SU-DHL-6 (cell line): ENCODE data around the gene RASGRP4.

Experiments
- H2AFZ ChIP-seq: fragments of 200-600 bp; sonication (generic); 2 replicates; pipeline ENCODE4 v1.6.1; 2014; ENCODE audit warnings: low read depth, mild to moderate bottlenecking, moderate library complexity, mixed read lengths, antibody characterized with exemption, low read length; ENCODE audit not compliant: severe bottlenecking
- H3F3A ChIP-seq: fragments of 200-600 bp; shearing (Covaris generic); 2 replicates; pipeline ENCODE4 v1.6.0; 2016; ENCODE audit warnings: antibody characterized with exemption, mild to moderate bottlenecking; ENCODE audit not compliant: insufficient read depth
- H3K27ac ChIP-seq: fragments of 200-600 bp; sonication (generic); 2 replicates; pipeline ENCODE4 v1.5.1; 2016; ENCODE audit warnings: low read depth, mild to moderate bottlenecking, low read length, moderate library complexity, mixed read lengths
- H3K27me3 ChIP-seq: fragments of 200-600 bp; sonication (generic), shearing (Covaris generic); 2 replicates; pipeline ENCODE4 v1.6.0; 2014; ENCODE audit warnings: mild to moderate bottlenecking, low read length
- H3K36me3 ChIP-seq: fragments of 200-600 bp; sonication (generic); 2 replicates; pipeline ENCODE4 v1.6.1; 2014; ENCODE audit warnings: mild to moderate bottlenecking, low read length, mixed read lengths
- H3K4me2 ChIP-seq: fragments of 300-600, 200-600 bp; shearing (Covaris generic), sonication (generic); 2 replicates; pipeline ENCODE4 v1.6.0; 2014; ENCODE audit warnings: low read length, low read depth, mild to moderate bottlenecking; ENCODE audit not compliant: poor library complexity, severe bottlenecking
- H3K4me3 ChIP-seq: fragments of 200-600 bp; sonication (generic); 2 replicates; pipeline ENCODE4 v1.5.1; 2014; ENCODE audit warnings: antibody characterized with exemption, low read length, mild to moderate bottlenecking, mixed read lengths; ENCODE audit not compliant: insufficient read depth, poor library complexity, severe bottlenecking
- H3K79me2 ChIP-seq: fragments of 200-600 bp; sonication (generic); 2 replicates; pipeline ENCODE4 v1.6.1; 2014; ENCODE audit warnings: mild to moderate bottlenecking, low read length, moderate library complexity; ENCODE audit not compliant: insufficient read depth
- H3K9ac ChIP-seq: fragments of 200-600 bp; sonication (generic); 2 replicates; pipeline ENCODE4 v1.7.0; 2014; ENCODE audit warnings: mild to moderate bottlenecking, low read length
- H3K9me2 ChIP-seq: fragments of 200-600 bp; sonication (generic); replicated peaks from 2 replicates; pipeline ENCODE4 v1.6.1; 2014; ENCODE audit warnings: low read length; ENCODE audit not compliant: insufficient read depth
- H3K9me3 ChIP-seq: fragments of 200-600 bp; sonication (generic); 2 replicates; pipeline ENCODE4 v1.6.1; 2014; ENCODE audit warnings: low read length, mixed read lengths; ENCODE audit not compliant: insufficient read depth
- H4K20me1 ChIP-seq: fragments of 200-600 bp; sonication (generic); 2 replicates; pipeline ENCODE4 v1.6.1; 2014; ENCODE audit warnings: low read depth, mild to moderate bottlenecking, antibody characterized with exemption, low read length, moderate library complexity, mixed read lengths
- EZH2phosphoT487 ChIP-seq: fragments of 200-600 bp; sonication (generic), shearing (Covaris generic); conservative IDR thresholded peaks from 2 replicates; pipeline ENCODE4 v1.6.1; 2018; ENCODE audit warnings: mild to moderate bottlenecking, antibody characterized with exemption, low read length, moderate library complexity, mixed read lengths
- TF ChIP-seq, protein P1 (sequence below): fragments of 200-600 bp; sonication (generic); IDR thresholded peaks from one replicate; pipeline ENCODE4 v1.5.1; 2017; ENCODE audit warnings: antibody characterized with exemption, mild to moderate bottlenecking, low read length, moderate library complexity; ENCODE audit not compliant: insufficient read depth, poor library complexity, severe bottlenecking

The RASGRP4 gene

DNA sequence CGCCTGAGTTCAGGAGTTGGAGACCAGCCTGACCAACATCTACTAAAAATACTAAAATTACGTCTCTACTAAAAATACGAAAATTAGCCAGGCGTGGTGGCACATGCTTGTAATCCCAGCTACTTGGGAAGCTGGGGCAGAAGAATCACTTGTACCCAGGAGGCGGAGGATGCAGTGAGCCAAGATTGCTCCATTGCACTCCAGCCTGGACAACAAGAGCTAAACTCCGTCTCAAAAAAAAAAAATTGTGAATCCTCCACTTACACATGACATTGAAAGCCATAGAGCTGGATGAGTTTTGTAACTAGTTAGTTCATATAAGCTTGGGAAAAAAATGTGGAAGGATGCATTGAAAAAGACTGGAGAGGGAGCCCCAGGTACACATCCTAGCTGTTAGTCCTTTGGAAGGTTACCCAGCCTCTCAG lies 52.1 kb downstream of the RASGRP4 start:
- H3K36me3 ChIP-seq, result no peaks in the 10 kb centered on the region
- peak overlapping the region; percentile 50 for H3K4me3 ChIP-seq
- peak overlapping the region; percentile 56 for H3K9ac ChIP-seq
- H3K27ac ChIP-seq, result peak overlapping the region; percentile 13; the same call in 1 of the 2 replicates
- H3K9me3 ChIP-seq, result no peaks in the 10 kb centered on the region
- H3F3A ChIP-seq, result no peaks in the 10 kb centered on the region; the same call in 1 of the 2 replicates
- H3K4me2 ChIP-seq, result peak overlapping the region; percentile 69
- no peaks in the 10 kb centered on the region for H3K27me3 ChIP-seq
- H3K9me2 ChIP-seq, result no peaks in the 10 kb centered on the region
- H2AFZ ChIP-seq, result peak overlapping the region; percentile 68
- no peaks in the 10 kb centered on the region; the same call in 1 of the 2 replicates for H4K20me1 ChIP-seq
- TF ChIP-seq EZH2phosphoT487, result no peak
- TF ChIP-seq, protein P1, sequence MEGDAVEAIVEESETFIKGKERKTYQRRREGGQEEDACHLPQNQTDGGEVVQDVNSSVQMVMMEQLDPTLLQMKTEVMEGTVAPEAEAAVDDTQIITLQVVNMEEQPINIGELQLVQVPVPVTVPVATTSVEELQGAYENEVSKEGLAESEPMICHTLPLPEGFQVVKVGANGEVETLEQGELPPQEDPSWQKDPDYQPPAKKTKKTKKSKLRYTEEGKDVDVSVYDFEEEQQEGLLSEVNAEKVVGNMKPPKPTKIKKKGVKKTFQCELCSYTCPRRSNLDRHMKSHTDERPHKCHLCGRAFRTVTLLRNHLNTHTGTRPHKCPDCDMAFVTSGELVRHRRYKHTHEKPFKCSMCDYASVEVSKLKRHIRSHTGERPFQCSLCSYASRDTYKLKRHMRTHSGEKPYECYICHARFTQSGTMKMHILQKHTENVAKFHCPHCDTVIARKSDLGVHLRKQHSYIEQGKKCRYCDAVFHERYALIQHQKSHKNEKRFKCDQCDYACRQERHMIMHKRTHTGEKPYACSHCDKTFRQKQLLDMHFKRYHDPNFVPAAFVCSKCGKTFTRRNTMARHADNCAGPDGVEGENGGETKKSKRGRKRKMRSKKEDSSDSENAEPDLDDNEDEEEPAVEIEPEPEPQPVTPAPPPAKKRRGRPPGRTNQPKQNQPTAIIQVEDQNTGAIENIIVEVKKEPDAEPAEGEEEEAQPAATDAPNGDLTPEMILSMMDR, result no peak
- peaks cover 26% of the 10 kb centered on the region for H3K79me2 ChIP-seq

DNA sequence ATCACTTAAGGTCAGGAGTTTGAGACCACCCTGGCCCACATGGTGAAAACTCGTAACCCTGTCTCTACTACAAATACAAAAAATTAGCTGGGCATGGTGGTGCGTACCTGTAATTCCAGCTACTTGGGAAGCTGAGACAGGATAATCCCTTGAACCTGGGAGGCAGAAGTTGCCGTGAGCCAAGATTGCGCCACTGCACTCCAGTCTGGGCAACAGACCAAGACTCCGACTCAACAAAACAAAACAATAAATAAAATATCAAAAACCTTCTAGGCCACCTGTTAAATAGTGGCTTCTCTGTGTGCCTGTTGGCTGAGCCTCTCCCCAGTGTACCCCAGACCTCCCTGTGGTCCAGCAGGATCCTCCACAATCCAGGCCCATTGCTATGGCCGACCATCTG lies 54.9 kb downstream of the RASGRP4 start:
- no peak overlapping the region for H2AFZ ChIP-seq
- H3K36me3 ChIP-seq, result no peaks in the 10 kb centered on the region
- H3K79me2 ChIP-seq, result peaks cover 13% of the 10 kb centered on the region
- H3F3A ChIP-seq, result no peaks in the 10 kb centered on the region; the same call in 1 of the 2 replicates
- H3K4me2 ChIP-seq, result no peak overlapping the region
- H4K20me1 ChIP-seq, result no peaks in the 10 kb centered on the region; the same call in 1 of the 2 replicates
- no peak overlapping the region for H3K27ac ChIP-seq
- no peak for TF ChIP-seq EZH2phosphoT487
- TF ChIP-seq, protein P1, result no peak
- no peaks in the 10 kb centered on the region for H3K9me3 ChIP-seq
- no peak overlapping the region for H3K9ac ChIP-seq
- no peaks in the 10 kb centered on the region for H3K9me2 ChIP-seq
- no peaks in the 10 kb centered on the region for H3K27me3 ChIP-seq
- H3K4me3 ChIP-seq, result no peak overlapping the region

DNA sequence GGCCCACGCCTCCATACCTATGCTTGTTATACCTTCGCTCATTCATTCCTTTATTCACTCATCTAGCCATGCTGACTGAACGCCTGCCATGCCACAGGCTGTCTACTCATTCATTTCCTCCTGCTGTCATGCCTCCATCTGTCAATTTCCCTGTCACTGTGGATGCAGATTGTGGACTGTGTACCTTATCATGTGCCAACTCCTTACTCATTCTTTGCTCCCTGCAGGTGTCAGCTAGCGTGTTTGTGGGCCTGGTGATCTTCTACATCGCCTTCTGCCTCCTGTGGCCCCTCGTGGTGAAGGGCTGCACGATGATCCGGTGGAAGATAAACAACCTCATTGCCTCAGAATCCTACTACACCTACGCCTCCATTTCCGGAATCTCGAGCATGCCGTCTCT lies 55.7 kb downstream of the RASGRP4 start:
- no peaks in the 10 kb centered on the region; the same call in 1 of the 2 replicates for H3F3A ChIP-seq
- no peak overlapping the region for H2AFZ ChIP-seq
- no peak overlapping the region for H3K4me3 ChIP-seq
- TF ChIP-seq, protein P1, result no peak
- no peak for TF ChIP-seq EZH2phosphoT487
- peaks cover 6% of the 10 kb centered on the region for H3K79me2 ChIP-seq
- no peaks in the 10 kb centered on the region for H3K36me3 ChIP-seq
- H3K9me2 ChIP-seq, result no peaks in the 10 kb centered on the region
- H3K27ac ChIP-seq, result no peak overlapping the region
- no peaks in the 10 kb centered on the region for H3K9me3 ChIP-seq
- no peak overlapping the region for H3K9ac ChIP-seq
- H3K27me3 ChIP-seq, result no peaks in the 10 kb centered on the region
- H4K20me1 ChIP-seq, result no peaks in the 10 kb centered on the region
- H3K4me2 ChIP-seq, result no peak overlapping the region
